H1 (cell line): ENCODE data around the gene CDHR5. TPM values are rescaled to one million over a fixed set of nuclear protein-coding genes. Genes with fewer than 3 reads are reported as not detected.

Experiments
- CTCF ChIA-PET: fragments of 300-600 bp; sonication (Branson Sonifier 250); formaldehyde crosslinking; loops from one replicate; lab custom pipeline; 2021; ENCODE audit not compliant: partially characterized antibody; lab: Charles Lee
- POLR2A ChIA-PET: fragments of 300-600 bp; sonication (Branson Sonifier 250); formaldehyde crosslinking; loops from one replicate; lab custom pipeline; 2021; ENCODE audit warnings: inconsistent platforms; ENCODE audit not compliant: partially characterized antibody; lab: Charles Lee
- DNase-seq, 2 experiments: peaks; one replicate each; pipeline versions ENCODE4 v3.0.0 to v3.0.0-alpha.2; 2010 to 2022; ENCODE audit warnings: low spot score in 2 of 2, low read depth in 1 of 2, mixed read lengths in 1 of 2
- FAIRE-seq: peaks from 2 replicates; lab custom pipeline; 2011; peaks lifted over from hg19 to GRCh38; lab: Jason Lieb, UNC
- H2AFZ ChIP-seq: 2 replicates; pipeline ENCODE4 v1.8.1; 2012; ENCODE audit warnings: low read length, inconsistent platforms
- H2AK5ac ChIP-seq: 2 replicates; pipeline ENCODE4 v1.6.1; 2013; ENCODE audit warnings: low read depth, low read length
- H2BK120ac ChIP-seq: replicated peaks from 2 replicates; pipeline ENCODE3; 2013; ENCODE audit warnings: low read depth, low read length, inconsistent platforms
- H2BK12ac ChIP-seq: 2 replicates; pipeline ENCODE4 v1.6.1; 2013; ENCODE audit warnings: low read depth, low read length
- H2BK15ac ChIP-seq: 2 replicates; pipeline ENCODE4 v1.6.1; 2013; ENCODE audit warnings: low read length
- H2BK20ac ChIP-seq: 2 replicates; pipeline ENCODE4 v1.6.1; 2013; ENCODE audit warnings: low read length
- H2BK5ac ChIP-seq: 2 replicates; pipeline ENCODE4 v1.6.1; 2013; ENCODE audit warnings: low read depth, low read length
- H3K14ac ChIP-seq: 2 replicates; pipeline ENCODE4 v1.6.1; 2013; ENCODE audit warnings: inconsistent platforms; ENCODE audit not compliant: insufficient read length
- H3K18ac ChIP-seq: 2 replicates; pipeline ENCODE4 v1.6.1; 2013; ENCODE audit warnings: low read length; ENCODE audit errors: extremely low read depth
- H3K23ac ChIP-seq: 2 replicates; pipeline ENCODE4 v1.6.1; 2013; ENCODE audit warnings: inconsistent platforms; ENCODE audit not compliant: insufficient read length
- H3K23me2 ChIP-seq: 2 replicates; pipeline ENCODE4 v1.6.1; 2013; ENCODE audit warnings: low read depth, low read length
- H3K27ac ChIP-seq: 2 replicates; pipeline ENCODE4 v1.6.1; 2011; ENCODE audit warnings: low read depth, low read length, inconsistent platforms
- H3K27me3 ChIP-seq, 4 experiments: replicated peaks in 1 of 4; 1 replicate in 1 of 4; 2 replicates in 3 of 4; pipeline versions ENCODE4 v1.6.1 to v1.8.1; 2011 to 2013; ENCODE audit warnings: low read length in 3 of 4, mild to moderate bottlenecking in 3 of 4, inconsistent platforms in 2 of 4, mixed read lengths in 2 of 4, moderate library complexity in 1 of 4; ENCODE audit not compliant: control insufficient read depth in 3 of 4, insufficient read depth in 3 of 4; ENCODE audit errors: extremely low read depth in 1 of 4
- H3K36me3 ChIP-seq, 4 experiments: 2 replicates each; pipeline versions ENCODE4 v1.6.1 to v1.8.1; 2011 to 2013; ENCODE audit warnings: mild to moderate bottlenecking in 4 of 4, low read length in 3 of 4, moderate library complexity in 2 of 4, control low read depth in 1 of 4, inconsistent platforms in 1 of 4; ENCODE audit not compliant: insufficient read depth in 4 of 4, control insufficient read depth in 2 of 4
- H3K4ac ChIP-seq: replicated peaks from 2 replicates; pipeline ENCODE3; 2013; ENCODE audit warnings: low read length, low read depth, mixed read lengths, inconsistent platforms; ENCODE audit not compliant: insufficient read length
- H3K4me1 ChIP-seq, 4 experiments: replicated peaks in 1 of 4; 1 replicate in 1 of 4; 2 replicates in 3 of 4; pipeline versions ENCODE4 v1.6.1 to v1.8.1; 2011 to 2013; ENCODE audit warnings: low read length in 3 of 4, inconsistent platforms in 2 of 4, mixed read lengths in 1 of 4; ENCODE audit not compliant: insufficient read depth in 4 of 4, control insufficient read depth in 3 of 4
- H3K4me2 ChIP-seq, 2 experiments: 2 replicates each; pipeline versions ENCODE4 v1.6.1 to v1.8.1; 2011 to 2013; ENCODE audit warnings: low read depth in 2 of 2, low read length in 2 of 2, control low read depth in 1 of 2, inconsistent platforms in 1 of 2, mild to moderate bottlenecking in 1 of 2; ENCODE audit not compliant: insufficient read depth in 1 of 2
- H3K4me3 ChIP-seq, 4 experiments: fragments of 200-600, 300-600 bp in 1 of 4; sonication (generic), shearing (Covaris generic), sonication (Bioruptor Twin) in 1 of 4; 2 replicates each; pipeline versions ENCODE4 v1.5.1 to v1.8.1; 2011 to 2016; ENCODE audit warnings: low read length in 4 of 4, low read depth in 3 of 4, control low read depth in 2 of 4, inconsistent platforms in 2 of 4, mild to moderate bottlenecking in 2 of 4, mixed read lengths in 1 of 4, moderate library complexity in 1 of 4; ENCODE audit not compliant: insufficient read depth in 2 of 4; ENCODE audit errors: extremely low read depth in 1 of 4
- H3K56ac ChIP-seq: replicated peaks from 2 replicates; pipeline ENCODE3; 2013; ENCODE audit warnings: low read depth, mild to moderate bottlenecking, mixed read lengths, low read length, inconsistent platforms; ENCODE audit not compliant: insufficient read length
- H3K79me1 ChIP-seq: 2 replicates; pipeline ENCODE4 v1.6.1; 2013; ENCODE audit warnings: low read depth, low read length, control low read depth
- H3K79me2 ChIP-seq, 2 experiments: 2 replicates each; pipeline versions ENCODE4 v1.6.1 to v1.8.1; 2012 to 2013; ENCODE audit warnings: low read length in 2 of 2, mild to moderate bottlenecking in 2 of 2, inconsistent platforms in 1 of 2; ENCODE audit not compliant: insufficient read depth in 2 of 2, control insufficient read depth in 1 of 2
- H3K9ac ChIP-seq, 4 experiments: replicated peaks in 1 of 4; 1 replicate in 1 of 4; 2 replicates in 3 of 4; pipeline versions ENCODE4 v1.6.1 to v1.8.1; 2011 to 2013; ENCODE audit warnings: low read depth in 3 of 4, low read length in 3 of 4, control low read depth in 2 of 4, mild to moderate bottlenecking in 2 of 4, moderate library complexity in 2 of 4, inconsistent platforms in 1 of 4; ENCODE audit errors: extremely low read depth in 1 of 4
- H3K9me3 ChIP-seq, 2 experiments: 2 replicates each; pipeline versions ENCODE4 v1.6.1 to v1.8.1; 2012 to 2013; ENCODE audit warnings: mild to moderate bottlenecking in 2 of 2, moderate library complexity in 2 of 2, control low read depth in 1 of 2, inconsistent platforms in 1 of 2, low read depth in 1 of 2, low read length in 1 of 2, mixed read lengths in 1 of 2; ENCODE audit not compliant: insufficient read depth in 2 of 2
- H4K20me1 ChIP-seq, 2 experiments: replicated peaks in 1 of 2; 2 replicates each; pipeline versions ENCODE3 to v1.8.1; 2011 to 2013; ENCODE audit warnings: inconsistent platforms in 2 of 2, low read length in 2 of 2, mild to moderate bottlenecking in 1 of 2; ENCODE audit not compliant: insufficient read depth in 2 of 2, control insufficient read depth in 1 of 2
- H4K5ac ChIP-seq: 2 replicates; pipeline ENCODE4 v1.6.1; 2013; ENCODE audit warnings: low read length, low read depth, mixed read lengths, inconsistent platforms; ENCODE audit not compliant: insufficient read length
- H4K8ac ChIP-seq: 2 replicates; pipeline ENCODE4 v1.8.0; 2013; ENCODE audit warnings: mild to moderate bottlenecking, moderate library complexity, low read length, inconsistent platforms; ENCODE audit not compliant: insufficient read depth; ENCODE audit errors: extremely low read depth
- H4K91ac ChIP-seq: replicated peaks from 2 replicates; pipeline ENCODE3; 2013; ENCODE audit warnings: low read length, mixed read lengths, inconsistent platforms; ENCODE audit not compliant: insufficient read length
- CTCF ChIP-seq, 3 experiments: IDR thresholded peaks; 1 replicate in 2 of 3; 2 replicates in 1 of 3; pipeline versions ENCODE4 v1.5.1 to v1.6.1; 2011; ENCODE audit warnings: low read length in 3 of 3, mild to moderate bottlenecking in 3 of 3, inconsistent platforms in 2 of 3, low read depth in 1 of 3, moderate library complexity in 1 of 3; ENCODE audit not compliant: insufficient read depth in 1 of 3; ENCODE audit errors: control extremely low read depth in 1 of 3
- SUZ12 ChIP-seq: fragments of 200-600 bp; sonication (generic); IDR thresholded peaks from 2 replicates; pipeline ENCODE4 v1.6.1; 2012; ENCODE audit warnings: mild to moderate bottlenecking, inconsistent platforms, low read length, moderate library complexity, mixed read lengths
- TAF7 ChIP-seq: optimal IDR thresholded peaks from 2 replicates; pipeline ENCODE3; 2011; ENCODE audit warnings: low read depth, mild to moderate bottlenecking, inconsistent platforms, low read length, moderate library complexity, borderline replicate concordance
- WGBS, 2 experiments: shearing (Covaris generic) in 1 of 2; methylation state at CpG; one replicate each; pipeline versions ENCODE4 v1.1.6 to v1.1.7; 2013 to 2015; ENCODE audit warnings: low lambda C conversion rate in 2 of 2, mixed read lengths in 2 of 2, inconsistent platforms in 1 of 2, low coverage in 1 of 2, missing lambda C conversion rate in 1 of 2; ENCODE audit not compliant: insufficient replicate concordance in 2 of 2, insufficient coverage in 1 of 2, insufficient read length in 1 of 2; ENCODE audit errors: extremely low coverage in 1 of 2, missing lambda C conversion rate in 1 of 2; 5-methylcytosine and 5-hydroxymethylcytosine counted together
- polyA plus RNA-seq, 7 experiments: library from polyadenylated mRNA; depleted of rRNA in 3 of 7; stranded (reverse) in 5 of 7; unstranded in 2 of 7; fragments of >200 nt in 5 of 7; fragments of 200-250 nt in 2 of 7; gene quantifications; 1 replicate in 5 of 7; 2 replicates in 1 of 7; 4 replicates in 1 of 7; pipeline versions ENCODE4 v1.2.1 to v1.2.3, GENCODE V29; 2011 to 2013; ENCODE audit warnings: missing spikeins in 2 of 7, mixed read lengths in 2 of 7
- total RNA-seq: library from RNA; stranded (reverse); fragmentation: NEBNext Ultra II Directional; extraction: Animal tissue kit (Norgen Biotek cat#: 25700); gene quantifications from 2 replicates; pipeline ENCODE4 v1.2.1, GENCODE V29; 2021
- TF ChIP-seq, protein P1 (sequence below): IDR thresholded peaks from 2 replicates; pipeline ENCODE4 v1.6.1; 2012; ENCODE audit warnings: inconsistent platforms

The CDHR5 gene
- total and polyA plus RNA-seq, 2 of the 8 experiments (the other 6 are each of a cell fraction or from before 2014, with no cell fraction given), result not detected

- peaks cover 5 to 8% of the 10 kb centered on the region in 2 experiments for H4K20me1 ChIP-seq
- no peak overlapping the region for H3K4me2 ChIP-seq
- H2BK15ac ChIP-seq, result no peak overlapping the region
- H2BK20ac ChIP-seq, result no peak overlapping the region
- no peaks in the 10 kb centered on the region; the same call in 1 of the 2 replicates for H3K79me1 ChIP-seq
- no peak overlapping the region for H2BK12ac ChIP-seq
- no peaks in the 10 kb centered on the region for H3K4me1 ChIP-seq
- POLR2A ChIA-PET, result interaction anchor here (0.8 to 1.1 kb wide), 2 partner anchors 9 to 22 kb away, joined by 3 read pairs; no protein-coding TSS in a partner anchor
- CTCF ChIA-PET, result interaction anchor here (0.7 to 4.1 kb wide), 10 partner anchors 13 to 115 kb away, joined by 3 to 24 read pairs (median 4); no protein-coding TSS in a partner anchor
- WGBS, 2 experiments, result 94% methylated on average over 13 of the region's 19 CpGs; no CpG with 5 or more reads in 1 of the 2 experiments
- H3K56ac ChIP-seq, result no peak overlapping the region
- H3K23me2 ChIP-seq, result no peaks in the 10 kb centered on the region
- no peaks in the 10 kb centered on the region; a peak in 1 of 4 replicates for H3K79me2 ChIP-seq
- no peak overlapping the region for H2AFZ ChIP-seq
- no peak overlapping the region for H3K18ac ChIP-seq
- no peak overlapping the region for H3K27ac ChIP-seq
- H2BK120ac ChIP-seq, result no peak overlapping the region
- H2AK5ac ChIP-seq, result no peak overlapping the region
- H3K4ac ChIP-seq, result no peak overlapping the region
- H3K27me3 ChIP-seq, result no peaks in the 10 kb centered on the region
- no peak overlapping the region for H3K14ac ChIP-seq
- no peak overlapping the region for H4K8ac ChIP-seq
- FAIRE-seq (no peak), DNase-seq (no peak)
- H3K4me3 ChIP-seq, result no peak overlapping the region
- no peak overlapping the region for H3K23ac ChIP-seq
- no peak overlapping the region for H4K5ac ChIP-seq
- no peak overlapping the region for H3K9ac ChIP-seq
- TF ChIP-seq, protein P1, sequence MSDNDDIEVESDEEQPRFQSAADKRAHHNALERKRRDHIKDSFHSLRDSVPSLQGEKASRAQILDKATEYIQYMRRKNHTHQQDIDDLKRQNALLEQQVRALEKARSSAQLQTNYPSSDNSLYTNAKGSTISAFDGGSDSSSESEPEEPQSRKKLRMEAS, result no peak
- no peak for TF ChIP-seq SUZ12
- TF ChIP-seq CTCF (IDR thresholded peaks at IDR 0.05; ENCODE audit: control extremely low read depth in 1 of 3, insufficient read depth in 1 of 3, low read depth in 1 of 3, low read length in 3 of 3), result no peak
- TF ChIP-seq TAF7, result no peak
- no peak overlapping the region for H2BK5ac ChIP-seq
- peaks cover 0 to 4% of the 10 kb centered on the region in 2 experiments; a peak in 1 of 4 replicates for H3K9me3 ChIP-seq
- H3K36me3 ChIP-seq, result peaks cover 2 to 16% (median 2%) of the 10 kb centered on the region in 4 experiments; a peak in 4 of 8 replicates
- no peak overlapping the region for H4K91ac ChIP-seq
Measured at GRCh38 chr11:660281-660680, 35.5 kb upstream of the CDHR5 start.
